HCT116 (cell line): ENCODE results near the gene RCC2. TPM values are rescaled to one million over a fixed set of nuclear protein-coding genes. Genes with fewer than 3 reads are reported as not detected.

Experiments
- ATAC-seq: fragments of 200-7000 bp; cut with Tn5 transposase; 2 replicates; pipeline ENCODE4 v1.9.1; 2020; ENCODE audit warnings: mild to moderate bottlenecking, moderate library complexity
- BruUV-seq: library from RNA; stranded (reverse); fragments of 400-500 nt; replicated peaks from 2 replicates; lab custom pipeline; 2021; lab: Mats Ljungman, UMichigan
- CTCF ChIA-PET: fragments of 300-600 bp; sonication (Branson Sonifier 250); formaldehyde crosslinking; loops from one replicate; lab custom pipeline; 2021; ENCODE audit warnings: antibody characterized with exemption; lab: Charles Lee
- POLR2A ChIA-PET: fragments of 300-600, 350-600 bp; sonication (Branson Sonifier 250); formaldehyde crosslinking; loops from one replicate; lab custom pipeline; 2021; ENCODE audit warnings: antibody characterized with exemption; lab: Charles Lee
- RAD21 ChIA-PET, 2 experiments: fragments of 300-600 bp; sonication (Branson Sonifier 250); formaldehyde crosslinking; loops; one replicate each; lab custom pipeline; 2023; ENCODE audit warnings: low total read pairs in 2 of 2; ENCODE audit not compliant: uncharacterized antibody in 2 of 2, unreplicated experiment in 2 of 2, low non-redundant PET in 1 of 2; lab: Charles Lee
- DNase-seq: peaks from one replicate; pipeline ENCODE4 v3.0.0-alpha.2; 2010; ENCODE audit warnings: low read depth, low spot score
- H2AFZ ChIP-seq: fragments of 200-600 bp; shearing (Covaris generic), sonication (generic); 2 replicates; pipeline ENCODE4 v1.6.1; 2017; ENCODE audit warnings: low read depth, mixed run types, mixed read lengths, antibody characterized with exemption, low read length; ENCODE audit not compliant: poor library complexity, severe bottlenecking
- H3K27ac ChIP-seq: 2 replicates; pipeline ENCODE4 v1.5.1; 2012; ENCODE audit warnings: low read depth, low read length
- H3K27me3 ChIP-seq: fragments of 200-600 bp; sonication (generic); 2 replicates; pipeline ENCODE4 v1.6.1; 2016; ENCODE audit warnings: mixed run types, low read length, mixed read lengths; ENCODE audit not compliant: insufficient read depth
- H3K36me3 ChIP-seq, 2 experiments: fragments of 200-500 bp in 1 of 2; fragments of 200-600 bp in 1 of 2; sonication (Bioruptor generic) in 1 of 2; sonication (generic) in 1 of 2; 2 replicates each; pipeline versions ENCODE4 v1.5.1 to v1.6.1; 2014 to 2016; ENCODE audit warnings: low read length in 2 of 2, inconsistent platforms in 1 of 2, mixed read lengths in 1 of 2, mixed run types in 1 of 2; ENCODE audit not compliant: insufficient read depth in 2 of 2, control insufficient read depth in 1 of 2
- H3K4me1 ChIP-seq, 2 experiments: fragments of 200-600 bp in 1 of 2; sonication (generic) in 1 of 2; 2 replicates each; pipeline versions ENCODE4 v1.5.1 to v1.6.1; 2012 to 2017; ENCODE audit warnings: low read length in 2 of 2, inconsistent platforms in 1 of 2, mild to moderate bottlenecking in 1 of 2, mixed read lengths in 1 of 2, mixed run types in 1 of 2, moderate library complexity in 1 of 2; ENCODE audit not compliant: insufficient read depth in 2 of 2, control insufficient read depth in 1 of 2
- H3K4me2 ChIP-seq: fragments of 200-600 bp; sonication (generic); 2 replicates; pipeline ENCODE4 v1.6.1; 2017; ENCODE audit warnings: mixed run types, low read length, mixed read lengths
- H3K4me3 ChIP-seq, 2 experiments: fragments of 200-600 bp in 1 of 2; sonication (generic) in 1 of 2; replicated peaks in 1 of 2; 2 replicates each; pipeline ENCODE4 v1.5.1; 2011 to 2016; ENCODE audit warnings: low read length in 2 of 2, control low read depth in 1 of 2, low read depth in 1 of 2, mild to moderate bottlenecking in 1 of 2, mixed read lengths in 1 of 2, mixed run types in 1 of 2
- H3K79me2 ChIP-seq: fragments of 200-600 bp; sonication (generic); 2 replicates; pipeline ENCODE4 v1.6.1; 2017; ENCODE audit warnings: mild to moderate bottlenecking, mixed run types, low read length, moderate library complexity, mixed read lengths; ENCODE audit not compliant: insufficient read depth
- H3K9ac ChIP-seq: fragments of 200-600 bp; sonication (generic); 2 replicates; pipeline ENCODE4 v1.6.1; 2016; ENCODE audit warnings: low read length, mixed read lengths
- H3K9me2 ChIP-seq: fragments of 200-600 bp; sonication (generic), shearing (Covaris generic); 2 replicates; pipeline ENCODE4 v1.6.1; 2017; ENCODE audit warnings: mixed run types, mild to moderate bottlenecking, moderate library complexity; ENCODE audit not compliant: insufficient read depth
- H3K9me3 ChIP-seq, 2 experiments: fragments of 200-500 bp in 1 of 2; fragments of 200-600 bp in 1 of 2; sonication (Bioruptor generic) in 1 of 2; sonication (generic) in 1 of 2; 2 replicates each; pipeline ENCODE4 v1.6.1; 2014 to 2017; ENCODE audit warnings: low read length in 2 of 2, mixed read lengths in 2 of 2, inconsistent platforms in 1 of 2, low read depth in 1 of 2, mild to moderate bottlenecking in 1 of 2, mixed run types in 1 of 2, moderate library complexity in 1 of 2; ENCODE audit not compliant: control insufficient read depth in 1 of 2, insufficient read depth in 1 of 2
- H4K20me1 ChIP-seq: fragments of 200-600 bp; sonication (generic), shearing (Covaris generic); 2 replicates; pipeline ENCODE4 v1.6.1; 2017; ENCODE audit warnings: mixed run types, mild to moderate bottlenecking, moderate library complexity; ENCODE audit not compliant: insufficient read depth
- ATF3 ChIP-seq: IDR thresholded peaks from 2 replicates; pipeline ENCODE4 v1.6.1; 2012
- CBX3 ChIP-seq: IDR thresholded peaks from 2 replicates; pipeline ENCODE4 v1.6.1; 2012; ENCODE audit warnings: low read depth
- EGR1 ChIP-seq: IDR thresholded peaks from 2 replicates; pipeline ENCODE4 v1.6.1; 2012; ENCODE audit warnings: low read depth
- ELF1 ChIP-seq: IDR thresholded peaks from 2 replicates; pipeline ENCODE4 v1.6.1; 2012; ENCODE audit warnings: low read depth, borderline replicate concordance
- FOSL1 ChIP-seq: IDR thresholded peaks from 2 replicates; pipeline ENCODE4 v1.6.1; 2012; ENCODE audit warnings: low read depth
- POLR2A ChIP-seq: IDR thresholded peaks from 2 replicates; pipeline ENCODE4 v1.7.0; 2011; ENCODE audit warnings: borderline replicate concordance; ENCODE audit not compliant: insufficient read depth, insufficient read length; ENCODE audit errors: extremely low read depth
- POLR2AphosphoS5 ChIP-seq: IDR thresholded peaks from 2 replicates; pipeline ENCODE4 v1.6.1; 2011; ENCODE audit warnings: mild to moderate bottlenecking, low read depth, low read length, moderate library complexity
- RAD21 ChIP-seq: IDR thresholded peaks from 2 replicates; pipeline ENCODE4 v1.6.1; 2012; ENCODE audit warnings: low read depth, mild to moderate bottlenecking
- REST ChIP-seq: IDR thresholded peaks from 2 replicates; pipeline ENCODE4 v1.6.1; 2012; ENCODE audit warnings: low read depth
- SIN3A ChIP-seq: IDR thresholded peaks from 2 replicates; pipeline ENCODE4 v1.6.1; 2012; ENCODE audit warnings: low read depth
- SP1 ChIP-seq: IDR thresholded peaks from 2 replicates; pipeline ENCODE4 v1.6.1; 2012; ENCODE audit warnings: low read depth
- TCF7L2 ChIP-seq: IDR thresholded peaks from 2 replicates; pipeline ENCODE4 v1.7.0; 2011; ENCODE audit warnings: borderline replicate concordance, inconsistent platforms; ENCODE audit not compliant: insufficient read depth, insufficient read length; ENCODE audit errors: extremely low read depth
- ZBTB33 ChIP-seq: IDR thresholded peaks from 2 replicates; pipeline ENCODE4 v1.6.1; 2011; ENCODE audit warnings: mild to moderate bottlenecking, low read length, moderate library complexity; ENCODE audit not compliant: insufficient replicate concordance; ENCODE audit errors: extremely low read depth
- intact Hi-C: fragments of 100-400 bp; cut with micrococcal nuclease; formaldehyde crosslinking; loops from 2 replicates; pipeline ENCODE4 v1.10.0; 2022
- total RNA-seq: library from RNA; stranded (reverse); gene quantifications from one replicate; pipeline ENCODE4 v1.2.1, GENCODE V29; 2021; ENCODE audit not compliant: unreplicated experiment

RCC2 gene
- total RNA-seq, 1 experiment from 2014 or later: 178 TPM

GRCh38 chr1:17425806-17426600, 13.5 kb downstream of the RCC2 start (continued):
- TF ChIP-seq REST (no peak), EGR1 (no peak), FOSL1 (no peak)

- BruUV-seq: no TSS peak
- H3K36me3 ChIP-seq: peaks cover 63 to 71% of the 10 kb centered on the region in 2 experiments
- TF ChIP-seq CBX3: no peak
- no peak for TF ChIP-seq POLR2AphosphoS5
- TF ChIP-seq ELF1: no peak
- no peak for TF ChIP-seq REST
- no peak for TF ChIP-seq SIN3A
- no peak for TF ChIP-seq SP1
- no peak for TF ChIP-seq RAD21
- no peak for TF ChIP-seq FOSL1
- no peak for TF ChIP-seq ZBTB33
- TF ChIP-seq TCF7L2: no peak
- no peak for TF ChIP-seq POLR2A
- TF ChIP-seq EGR1: no peak
- no peak for TF ChIP-seq ATF3
These were observed 15.7 kb downstream of the RCC2 start for GRCh38 chr1:17423781-17424245.

More at GRCh38 chr1:17423781-17424245, 15.7 kb downstream of the RCC2 start:
- DNase-seq (no peak), ATAC-seq (no peak)
- Histone ChIP-seq H3K27ac (no peak overlapping the region), H3K4me3 (no peak overlapping the region), H3K27me3 (no peaks in the 10 kb centered on the region), H3K9me2 (no peaks in the 10 kb centered on the region), H3K9me3 (no peaks in the 10 kb centered on the region), H3K4me1 (no peaks in the 10 kb centered on the region), H3K79me2 (peaks cover 80% of the 10 kb centered on the region), H3K4me2 (no peak overlapping the region), H2AFZ (no peak overlapping the region), H4K20me1 (peaks cover 1% of the 10 kb centered on the region; the same call in 1 of the 2 replicates), H3K9ac (no peak overlapping the region)
- CTCF ChIA-PET: no interaction called here
- POLR2A ChIA-PET: no interaction called here
- RAD21 ChIA-PET: no interaction called here
- intact Hi-C loops: loop anchor here (5.0 kb wide), 1 partner anchor 183 kb away; no protein-coding TSS in a partner anchor
